HG03108 (cell line): ENCODE results near the gene YWHAE.
"Not testable (repeated sequence)": the region's sequence is repeated elsewhere in the genome, so short reads cannot be mapped to it uniquely, and the experiment has no call there.

Experiments
- ATAC-seq: cut with Tn5 transposase; IDR thresholded peaks from one replicate; pipeline ENCODE4 v1.9.1; 2021; ENCODE audit warnings: moderate library complexity; ENCODE audit not compliant: unreplicated experiment

The YWHAE gene

DNA sequence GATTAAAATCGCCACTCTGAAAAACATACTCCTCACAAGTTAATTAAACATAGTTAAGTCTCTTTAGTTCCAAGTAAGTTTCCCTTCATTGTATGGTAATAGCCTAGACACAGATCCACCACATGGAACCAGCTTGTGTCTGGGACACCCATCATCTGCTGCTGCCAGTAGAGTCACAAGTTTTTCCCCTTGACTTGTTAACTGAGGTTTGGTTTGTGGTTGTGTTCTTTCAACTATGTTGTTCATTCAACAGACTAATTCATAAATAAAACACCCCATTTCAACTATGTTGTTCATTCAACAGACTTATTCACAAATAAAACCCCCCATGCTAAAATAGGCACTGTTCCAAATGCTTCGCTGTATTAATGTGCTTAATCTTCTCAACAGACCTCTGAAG lies 24.4 kb downstream of the YWHAE start:
- no peak for ATAC-seq

DNA sequence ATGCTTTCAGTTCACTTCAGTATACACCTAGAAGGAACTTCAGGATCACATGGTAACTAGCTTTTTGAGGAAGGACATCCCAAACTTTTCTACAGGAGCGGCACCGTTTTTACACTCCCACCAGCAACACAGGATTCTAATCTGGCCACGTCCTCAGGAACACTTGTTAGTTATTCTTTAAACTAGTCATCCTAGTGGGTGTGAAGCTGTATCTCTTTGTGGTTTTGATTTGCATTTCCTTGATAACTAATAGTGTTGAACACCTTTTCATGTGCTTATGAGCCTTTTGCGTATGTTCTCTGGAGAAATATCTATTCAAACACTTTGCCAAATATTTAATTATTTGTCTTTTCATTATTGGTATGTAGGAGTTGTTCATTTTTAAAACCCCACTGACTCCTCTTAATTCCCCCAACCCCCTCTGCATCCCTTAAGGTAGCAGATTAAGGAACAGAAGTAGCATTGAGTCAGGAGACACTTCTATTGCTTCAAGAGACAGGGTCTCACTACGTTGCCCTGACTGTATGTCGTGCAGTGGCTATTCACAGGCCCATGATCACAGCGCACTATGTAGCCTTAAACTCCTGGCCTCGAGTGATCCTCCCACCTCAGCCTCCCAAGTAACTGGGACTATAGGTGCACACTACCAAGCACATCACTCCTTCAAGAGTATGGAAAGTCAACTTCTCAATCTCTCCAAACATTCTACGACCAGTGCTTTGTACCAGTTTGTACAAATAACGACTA lies 25.4 kb downstream of the YWHAE start:
- no peak for ATAC-seq

DNA sequence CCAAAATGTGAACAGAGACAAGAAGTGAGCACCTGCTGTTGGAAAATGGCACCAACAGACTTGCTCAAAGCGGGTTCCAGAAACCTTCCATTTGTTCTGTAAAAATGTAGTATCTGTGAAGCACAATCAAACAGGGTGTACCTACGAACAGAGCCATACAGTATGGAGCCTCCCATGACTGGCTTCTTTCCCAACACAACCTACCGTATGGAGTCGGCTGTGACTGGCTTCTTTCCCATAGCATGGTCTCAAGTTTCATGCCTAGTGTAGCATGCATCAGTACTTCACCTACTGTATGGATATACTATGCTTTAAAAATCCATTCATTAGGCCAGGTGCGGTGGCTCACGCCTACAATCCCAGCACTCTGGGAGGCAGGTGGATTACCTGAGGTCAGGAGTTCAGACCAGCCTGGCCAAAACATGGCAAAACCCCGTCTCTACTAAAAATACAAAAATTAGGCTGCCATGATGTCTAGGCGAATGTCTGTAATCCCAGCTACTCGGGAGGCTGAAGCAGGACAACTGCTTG lies 26.2 kb downstream of the YWHAE start:
- no peak for ATAC-seq

DNA sequence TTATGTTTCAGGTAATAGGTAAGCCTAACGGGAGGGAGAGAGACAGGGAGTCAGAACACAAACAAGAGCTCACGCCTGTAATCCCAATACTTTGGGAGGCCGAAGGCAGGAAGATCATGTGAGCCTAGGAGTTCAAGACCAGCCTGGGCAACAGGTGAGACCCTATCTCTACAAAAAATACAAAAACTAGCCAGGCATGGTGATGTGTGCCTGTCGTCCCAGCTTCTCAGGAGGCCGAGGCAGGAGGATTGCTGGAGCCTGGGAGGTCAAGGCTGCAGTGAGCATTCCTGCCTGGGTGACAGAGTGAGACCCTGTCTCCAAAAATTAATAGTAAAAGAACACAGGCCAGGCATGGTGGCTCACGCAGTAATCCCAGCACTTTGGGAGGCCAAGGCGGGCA lies 27.4 kb downstream of the YWHAE start:
- no peak for ATAC-seq

DNA sequence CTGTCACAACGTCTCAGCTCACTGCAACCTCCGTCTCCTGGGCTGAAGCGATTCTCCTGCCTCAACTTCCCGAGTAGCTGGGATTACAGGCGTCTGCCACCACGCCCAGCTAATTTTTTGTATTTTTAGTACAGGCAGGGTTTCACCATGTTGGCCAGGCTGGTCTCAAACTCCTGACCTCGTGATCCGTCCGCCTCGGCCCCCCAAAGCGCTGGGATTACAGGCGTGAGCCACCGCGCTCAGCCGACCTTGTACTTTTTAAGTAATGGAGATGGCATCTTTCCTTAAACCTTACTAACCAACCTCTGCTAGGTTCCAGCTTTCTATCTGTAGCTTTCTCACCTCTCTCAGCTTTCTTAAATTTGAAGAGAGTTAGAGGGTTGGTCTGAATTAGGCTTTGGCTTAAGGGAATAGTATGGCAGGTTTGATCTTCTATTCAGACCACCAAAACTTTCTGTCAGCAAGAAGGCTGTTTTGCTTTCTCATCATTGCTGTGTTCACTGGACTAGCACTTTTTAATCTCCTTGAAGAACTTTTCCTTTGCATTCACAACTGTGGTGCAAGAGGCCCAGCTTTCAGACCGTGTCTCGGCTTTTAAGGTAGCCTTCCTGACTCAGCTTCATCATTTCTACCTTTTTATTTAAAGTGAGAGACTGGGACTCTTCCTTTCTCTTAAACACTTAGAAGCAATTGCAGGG lies 28.0 kb downstream of the YWHAE start:
- ATAC-seq, result no peak

DNA sequence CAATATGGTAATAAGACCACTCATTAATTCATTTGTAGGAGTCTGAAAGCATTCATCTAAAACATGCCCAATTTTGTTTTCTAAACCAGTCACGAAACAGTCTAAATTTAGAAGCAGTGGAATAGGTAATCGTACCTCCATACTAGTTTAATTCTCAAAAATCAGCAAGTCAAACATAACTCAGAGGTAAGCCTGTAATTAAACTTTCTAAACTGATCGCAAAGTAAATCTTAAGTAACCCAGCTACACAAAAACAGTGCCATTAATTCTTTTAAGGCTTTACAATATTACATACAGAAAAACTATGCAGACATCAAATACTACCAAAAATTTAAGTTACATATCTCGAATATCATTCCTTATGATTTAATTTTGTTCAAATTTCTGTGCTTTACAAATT lies 31.4 kb downstream of the YWHAE start:
- no peak for ATAC-seq

DNA sequence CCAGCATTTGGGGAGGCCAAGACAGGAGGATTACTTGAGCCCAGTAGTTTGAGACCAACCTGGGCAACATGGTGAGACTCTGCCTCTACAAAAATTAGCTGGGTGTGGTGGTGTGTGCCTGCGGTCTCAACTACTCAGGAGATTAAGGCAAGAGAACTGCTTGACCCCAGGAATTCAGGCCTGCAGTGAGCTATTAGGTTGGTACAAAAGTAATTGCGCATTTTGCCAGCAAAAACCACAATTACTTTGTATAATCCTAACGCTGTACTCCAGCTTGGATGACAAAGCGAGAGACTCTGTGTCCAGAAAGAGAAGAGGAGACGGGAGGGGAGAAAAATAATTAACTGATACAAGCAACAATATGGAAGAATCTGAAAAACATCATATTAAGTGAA lies 32.7 kb downstream of the YWHAE start:
- ATAC-seq, result no peak

DNA sequence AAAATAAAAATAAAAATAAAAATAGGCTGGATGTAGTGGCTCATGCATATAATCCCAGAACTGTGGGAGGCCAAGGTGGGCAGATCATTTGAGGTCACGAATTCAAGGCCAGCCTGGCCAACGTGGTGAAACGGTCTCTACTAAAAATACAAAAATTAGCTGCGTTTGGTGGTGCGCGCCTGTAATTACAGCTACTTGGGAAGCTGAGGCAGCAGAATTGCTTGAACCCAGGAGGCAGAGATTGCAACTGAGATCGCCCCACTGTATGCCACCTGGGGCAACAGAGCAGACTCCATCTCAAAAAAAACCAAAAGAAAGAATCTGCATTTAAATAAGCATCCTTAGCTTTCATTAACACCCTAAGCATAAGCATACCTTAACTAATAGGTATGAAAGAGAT lies 33.8 kb downstream of the YWHAE start:
- no peak for ATAC-seq

DNA sequence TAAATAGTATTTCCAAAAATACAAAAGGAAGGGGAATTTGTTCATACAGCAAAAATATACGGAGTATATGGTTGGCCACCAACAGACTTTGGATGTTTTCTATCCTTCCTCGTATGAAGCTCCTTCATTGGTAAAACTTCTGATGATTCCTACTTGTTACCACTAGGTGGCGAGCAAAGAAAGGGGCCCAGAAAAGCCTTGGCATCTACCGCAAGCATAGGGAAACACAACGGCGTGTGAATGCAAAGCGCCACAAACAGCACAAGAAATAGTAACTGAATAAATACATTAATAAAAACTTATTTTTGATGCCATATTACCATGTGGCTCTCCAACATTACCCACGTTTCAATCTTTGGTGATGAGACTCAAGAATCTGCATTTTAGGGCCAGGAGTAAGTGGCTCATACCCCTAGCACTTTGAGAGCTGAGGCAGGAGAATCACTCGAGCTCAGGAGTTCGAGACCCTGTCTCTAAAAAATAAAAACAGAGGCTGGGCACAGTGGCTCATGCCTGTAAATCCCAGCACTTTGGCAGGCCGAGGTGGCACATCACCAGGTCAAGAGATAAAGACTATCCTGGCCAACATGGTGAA lies 34.5 kb downstream of the YWHAE start:
- no peak for ATAC-seq

DNA sequence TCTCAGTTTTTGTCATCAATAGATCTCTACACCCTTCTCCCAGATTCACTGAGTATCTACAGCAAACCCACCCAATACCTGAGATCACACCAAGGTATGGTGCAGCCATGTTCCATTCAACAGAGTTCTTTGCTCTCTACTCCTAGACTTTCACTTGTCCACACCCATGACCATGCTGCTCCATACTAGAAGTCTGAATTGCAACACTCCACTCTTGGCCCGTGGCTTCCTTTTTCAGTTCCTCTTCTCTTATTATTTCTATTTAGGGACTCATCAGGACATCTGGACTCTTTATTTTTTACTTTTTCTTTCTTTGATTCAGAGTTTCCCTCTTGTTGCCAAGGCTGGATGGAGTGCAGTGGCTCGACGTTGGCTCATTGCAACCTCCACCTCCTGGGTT lies 37.1 kb downstream of the YWHAE start:
- peak; percentile 49 for ATAC-seq

DNA sequence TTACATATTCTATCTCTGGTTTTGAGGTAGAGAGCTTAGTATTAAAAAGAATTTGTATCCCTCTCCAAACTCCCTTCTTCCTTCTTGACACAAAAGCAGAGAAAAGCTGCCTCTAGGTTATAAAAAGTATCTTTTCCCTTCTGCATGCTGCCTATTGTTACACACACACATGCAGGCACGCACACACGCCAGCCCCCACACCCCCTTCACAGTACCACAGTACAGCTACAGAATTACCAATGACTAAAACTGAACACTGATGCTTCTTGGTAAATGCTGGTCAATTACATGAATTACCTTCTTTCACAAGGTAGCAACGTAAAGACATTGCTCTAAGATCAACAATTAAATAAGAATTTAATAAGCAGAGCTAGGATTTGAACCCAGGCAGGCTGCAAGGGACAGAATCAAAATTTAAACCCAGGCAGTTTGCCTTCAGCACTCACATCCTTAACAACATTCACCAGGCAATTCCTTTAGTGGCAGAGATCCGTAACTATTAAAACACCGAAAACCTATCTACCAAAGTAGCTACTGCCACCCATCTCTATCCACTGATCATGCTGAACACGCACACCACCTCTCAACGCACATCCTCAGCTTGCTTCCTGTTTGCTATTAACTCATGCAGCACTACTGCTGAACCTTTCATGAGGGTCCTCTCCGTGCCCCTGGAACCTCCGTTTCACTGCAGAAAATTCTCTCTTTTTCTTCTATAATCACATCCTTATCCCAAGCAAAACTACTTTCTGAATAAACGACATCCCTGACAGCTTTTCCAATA lies 37.8 kb downstream of the YWHAE start:
- ATAC-seq, result no peak

DNA sequence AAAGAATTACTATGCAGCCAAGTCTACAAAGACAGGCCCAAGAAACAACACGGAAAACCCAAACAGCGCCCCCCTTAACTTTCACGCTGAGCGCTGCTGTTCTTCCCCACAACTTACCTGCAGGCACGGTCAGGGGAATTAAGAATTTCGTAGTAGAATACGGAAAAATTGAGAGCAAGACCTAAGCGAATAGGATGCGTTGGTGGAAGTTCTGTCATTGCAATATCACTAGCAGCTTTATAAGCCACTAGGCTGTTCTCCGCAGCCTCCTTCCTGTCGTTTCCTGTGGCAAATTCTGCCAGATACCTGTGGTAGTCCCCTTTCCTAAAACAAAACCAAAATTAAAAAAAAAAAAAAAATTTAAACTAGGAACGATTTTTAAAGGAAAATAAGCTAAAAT lies 39.0 kb downstream of the YWHAE start:
- ATAC-seq, result no peak

DNA sequence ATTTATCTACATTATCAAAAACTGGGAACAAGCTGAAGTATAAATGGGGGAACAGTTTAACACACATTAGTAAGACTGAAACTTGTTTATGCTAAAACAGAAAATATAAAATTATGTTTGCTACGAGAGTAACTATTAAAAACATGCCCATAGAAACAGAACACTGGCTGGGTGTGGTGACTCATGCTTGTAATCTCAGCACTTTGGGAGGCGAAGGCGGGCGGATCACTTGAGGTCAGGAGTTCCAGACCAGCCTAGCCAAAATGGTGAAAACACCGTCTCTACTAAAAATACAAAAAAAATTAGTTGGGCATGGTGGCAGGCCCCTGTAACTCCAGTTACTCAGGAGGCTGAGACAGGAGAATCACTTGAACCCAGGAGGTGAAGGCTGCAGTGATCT lies 39.7 kb downstream of the YWHAE start:
- ATAC-seq, result not testable (repeated sequence)

DNA sequence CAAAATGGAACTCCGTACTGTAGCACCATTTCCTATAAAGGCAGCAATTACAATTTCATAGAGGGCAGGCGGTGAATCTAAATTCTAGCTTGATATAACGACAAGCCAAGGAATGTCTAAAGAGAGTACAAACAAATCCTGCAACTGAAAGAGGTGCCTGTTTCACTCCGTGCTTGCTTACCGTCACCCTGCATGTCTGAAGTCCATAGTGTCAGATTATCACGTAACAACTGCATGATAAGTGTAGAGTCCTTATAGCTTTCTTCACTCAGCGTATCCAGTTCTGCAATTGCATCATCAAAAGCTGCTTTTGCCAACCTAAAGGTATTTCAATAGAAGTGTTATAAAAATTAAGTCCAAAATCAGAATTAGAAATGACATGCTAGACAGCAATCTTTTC lies 46.0 kb downstream of the YWHAE start:
- ATAC-seq, result no peak

DNA sequence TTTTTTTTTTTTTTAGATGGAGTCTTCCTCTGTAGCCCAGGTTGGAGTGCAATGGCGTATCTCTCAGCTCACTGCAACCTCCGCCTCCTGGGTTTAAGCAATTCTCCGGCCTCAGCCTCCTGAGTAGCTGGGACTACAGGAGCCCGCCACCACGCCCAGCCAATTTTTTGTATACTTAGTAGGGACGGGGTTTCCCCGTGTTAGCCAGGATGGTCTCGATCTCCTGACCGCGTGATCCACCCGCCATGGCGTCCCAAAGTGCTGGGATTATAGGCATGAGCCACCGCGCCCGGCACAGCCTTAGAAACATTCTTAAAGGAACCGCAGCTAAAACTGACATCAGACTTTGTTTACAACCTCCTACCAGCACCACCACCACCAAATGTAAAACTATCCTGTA lies 47.5 kb downstream of the YWHAE start:
- not testable (repeated sequence) for ATAC-seq

DNA sequence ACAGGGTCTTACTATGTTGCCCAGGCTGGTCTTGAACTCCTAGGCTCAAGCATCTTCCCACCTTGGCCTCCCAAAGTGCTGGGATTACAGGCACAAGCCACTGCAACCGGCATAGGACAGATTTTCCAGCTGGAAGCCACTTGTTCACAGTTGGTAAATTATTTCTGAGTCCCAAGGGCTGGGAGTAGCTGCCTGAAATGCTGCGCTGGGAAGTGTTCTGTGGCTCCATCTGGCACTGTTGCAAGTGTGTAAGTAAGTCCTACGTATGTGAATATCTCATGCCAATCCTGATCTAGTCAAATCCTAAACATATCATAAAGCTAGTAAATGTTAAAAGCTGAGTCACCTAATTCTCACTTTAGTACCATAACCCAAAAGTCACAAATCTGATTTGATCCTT lies 48.1 kb downstream of the YWHAE start:
- ATAC-seq, result no peak

DNA sequence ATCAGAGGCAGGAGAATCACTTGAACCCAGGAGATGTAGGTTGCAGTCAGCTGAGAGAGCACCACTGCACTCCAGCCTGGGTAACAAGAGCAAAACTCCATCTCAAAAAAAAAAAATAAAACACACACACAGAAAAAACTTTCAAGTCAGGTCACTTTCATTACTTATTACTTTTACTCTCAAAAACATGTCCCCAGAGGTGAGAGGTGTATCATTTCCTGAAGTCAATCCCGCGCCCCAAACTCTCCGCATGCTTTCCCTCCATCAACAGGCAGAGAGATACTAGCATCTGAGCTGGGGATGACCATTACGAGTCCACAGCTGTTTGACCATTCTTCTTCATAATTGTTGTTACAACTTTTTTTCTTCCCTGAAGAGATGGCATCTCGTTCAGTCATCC lies 48.7 kb downstream of the YWHAE start:
- no peak for ATAC-seq

DNA sequence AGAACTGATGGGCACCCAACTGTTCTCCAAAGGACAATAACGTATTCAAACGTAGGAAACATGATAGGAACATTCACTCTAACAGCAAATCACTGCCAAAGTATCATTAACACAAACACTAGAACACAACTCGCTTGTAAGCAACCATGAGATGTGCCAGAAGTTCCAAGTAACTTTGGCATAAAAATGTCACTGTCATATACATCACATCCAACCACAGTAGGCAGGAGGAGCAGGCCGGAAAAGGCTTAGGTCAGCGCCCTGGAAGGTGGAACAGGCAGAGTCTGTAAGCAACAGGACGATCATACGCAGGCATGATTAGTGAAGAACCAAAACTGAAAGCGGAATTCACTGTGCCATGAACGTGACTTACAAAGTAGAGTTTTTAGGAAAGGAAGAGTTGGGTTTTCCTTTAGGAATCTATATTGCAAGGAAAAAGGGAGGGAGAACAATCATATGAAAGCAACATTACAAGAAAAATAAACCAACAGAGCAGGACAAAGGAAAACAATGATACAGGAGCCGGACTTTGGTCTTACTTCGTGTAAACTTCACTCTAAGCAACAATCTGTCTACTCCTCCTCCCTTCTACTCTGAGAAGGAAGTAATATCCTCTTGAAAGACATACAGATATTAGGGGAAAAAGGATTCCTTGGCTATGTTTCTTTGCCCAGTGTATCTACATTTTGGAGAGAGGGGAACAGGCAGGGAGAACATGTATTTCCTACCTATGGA lies 52.3 kb downstream of the YWHAE start:
- ATAC-seq, result no peak

DNA sequence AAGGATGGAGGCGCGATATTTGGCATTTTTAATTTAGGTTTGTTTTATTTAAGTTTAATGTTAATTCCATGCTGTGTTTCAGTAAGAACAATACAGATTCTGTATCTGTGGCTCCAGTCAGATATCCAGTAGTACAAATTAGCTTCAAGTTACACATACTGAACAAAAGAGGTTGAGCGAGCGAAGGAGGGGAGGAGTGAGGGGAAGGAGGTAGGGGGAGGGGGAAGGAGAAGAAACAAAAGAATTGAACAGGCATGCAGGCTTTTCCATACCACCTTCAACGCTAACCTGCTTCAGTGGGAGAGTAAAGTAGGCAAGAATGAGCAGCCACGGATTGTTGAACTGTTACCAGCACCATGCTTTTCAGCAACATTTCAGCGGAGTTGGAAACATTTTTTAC lies 55.5 kb downstream of the YWHAE start:
- ATAC-seq, result no peak

DNA sequence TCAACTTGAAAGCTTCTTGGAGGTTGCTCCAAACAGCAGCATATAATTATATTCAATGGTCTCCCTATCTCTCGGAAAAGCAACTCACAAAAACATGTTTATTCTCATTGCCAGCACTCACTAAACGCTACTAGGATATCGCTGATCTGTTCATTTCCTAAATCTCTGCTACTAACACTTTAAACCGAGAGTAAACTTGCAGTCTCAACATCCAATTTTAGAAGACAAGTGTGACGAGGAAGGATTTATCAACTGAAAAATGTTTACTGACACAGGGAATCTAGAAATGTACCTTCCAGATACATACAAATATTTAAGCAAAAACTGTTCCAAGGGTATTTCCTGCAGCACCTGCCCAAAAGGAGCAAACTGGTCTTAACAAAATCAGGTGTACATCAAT lies 56.5 kb downstream of the YWHAE start:
- no peak for ATAC-seq

DNA sequence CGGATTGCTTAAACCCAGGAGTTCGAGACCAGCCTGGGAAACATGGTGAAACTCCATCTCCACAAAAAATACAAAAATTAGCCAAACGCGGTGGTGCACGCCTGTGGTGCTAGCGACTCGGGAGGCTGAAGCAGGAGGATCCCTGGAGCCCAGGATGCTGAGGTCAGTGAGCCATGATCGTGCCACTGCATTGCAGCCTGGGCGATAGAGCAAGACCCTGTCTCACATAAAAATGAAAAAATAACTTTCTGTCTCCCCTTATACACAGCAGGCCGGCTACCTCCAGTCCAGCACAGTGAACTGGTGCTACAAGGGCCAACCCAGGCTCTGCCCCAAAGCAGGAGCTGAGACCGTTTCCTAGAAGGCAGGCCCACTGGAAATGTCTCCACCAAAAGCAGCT lies 59.7 kb downstream of the YWHAE start:
- no peak for ATAC-seq
